ENCODE results near the gene KRT6C.

- TF ChIP-seq NANOG (IDR thresholded peaks at IDR 0.05; ENCODE audit: borderline replicate concordance) = no peak
- TF ChIP-seq CTCF (conservative IDR thresholded peaks at IDR 0.05; ENCODE audit: low read depth in 2 of 2) = no peak
- no peak for TF ChIP-seq POLR2AphosphoS5 (IDR thresholded peaks at IDR 0.05; ENCODE audit: low read depth)
- no peak for TF ChIP-seq EZH2phosphoT487 (IDR thresholded peaks at IDR 0.05; ENCODE audit: unreplicated experiment)
- TF ChIP-seq, protein P1, sequence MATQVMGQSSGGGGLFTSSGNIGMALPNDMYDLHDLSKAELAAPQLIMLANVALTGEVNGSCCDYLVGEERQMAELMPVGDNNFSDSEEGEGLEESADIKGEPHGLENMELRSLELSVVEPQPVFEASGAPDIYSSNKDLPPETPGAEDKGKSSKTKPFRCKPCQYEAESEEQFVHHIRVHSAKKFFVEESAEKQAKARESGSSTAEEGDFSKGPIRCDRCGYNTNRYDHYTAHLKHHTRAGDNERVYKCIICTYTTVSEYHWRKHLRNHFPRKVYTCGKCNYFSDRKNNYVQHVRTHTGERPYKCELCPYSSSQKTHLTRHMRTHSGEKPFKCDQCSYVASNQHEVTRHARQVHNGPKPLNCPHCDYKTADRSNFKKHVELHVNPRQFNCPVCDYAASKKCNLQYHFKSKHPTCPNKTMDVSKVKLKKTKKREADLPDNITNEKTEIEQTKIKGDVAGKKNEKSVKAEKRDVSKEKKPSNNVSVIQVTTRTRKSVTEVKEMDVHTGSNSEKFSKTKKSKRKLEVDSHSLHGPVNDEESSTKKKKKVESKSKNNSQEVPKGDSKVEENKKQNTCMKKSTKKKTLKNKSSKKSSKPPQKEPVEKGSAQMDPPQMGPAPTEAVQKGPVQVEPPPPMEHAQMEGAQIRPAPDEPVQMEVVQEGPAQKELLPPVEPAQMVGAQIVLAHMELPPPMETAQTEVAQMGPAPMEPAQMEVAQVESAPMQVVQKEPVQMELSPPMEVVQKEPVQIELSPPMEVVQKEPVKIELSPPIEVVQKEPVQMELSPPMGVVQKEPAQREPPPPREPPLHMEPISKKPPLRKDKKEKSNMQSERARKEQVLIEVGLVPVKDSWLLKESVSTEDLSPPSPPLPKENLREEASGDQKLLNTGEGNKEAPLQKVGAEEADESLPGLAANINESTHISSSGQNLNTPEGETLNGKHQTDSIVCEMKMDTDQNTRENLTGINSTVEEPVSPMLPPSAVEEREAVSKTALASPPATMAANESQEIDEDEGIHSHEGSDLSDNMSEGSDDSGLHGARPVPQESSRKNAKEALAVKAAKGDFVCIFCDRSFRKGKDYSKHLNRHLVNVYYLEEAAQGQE (IDR thresholded peaks at IDR 0.05; ENCODE audit: unreplicated experiment) = no peak
- TF ChIP-seq ZNF331 (CRISPR knock-in tag; IDR thresholded peaks at IDR 0.05; ENCODE audit: low read depth) = no peak
Measured at GRCh38 chr12:52515319-52515646, 41.7 kb upstream of the KRT6C start.

Data from GM23338 (cell line).